K562 (cell line): ENCODE data around the gene BRAF. TPM values are rescaled to one million over a fixed set of nuclear protein-coding genes. Genes with fewer than 3 reads are reported as not detected.

Experiments used
- ATAC-seq: fragments of 200-7000 bp; cut with Tn5 transposase; 3 replicates; pipeline ENCODE4 v1.9.1; 2020; ENCODE audit warnings: moderate library complexity
- BruUV-seq: library from RNA; stranded (reverse); fragments of 400-500 nt; replicated peaks from 2 replicates; lab custom pipeline; 2021; lab: Mats Ljungman, UMichigan
- CTCF ChIA-PET: fragments of 300-600 bp; formaldehyde crosslinking; extraction: SDS; loops from one replicate; lab custom pipeline; 2021; ENCODE audit warnings: low intra/inter-chr PET ratio; lab: Yijun Ruan, JAX
- POLR2A ChIA-PET: fragments of 300-600, 350-650 bp; sonication (Branson Sonifier 250); formaldehyde crosslinking; extraction: SDS; loops from one replicate; lab custom pipeline; 2021; ENCODE audit warnings: antibody characterized with exemption, inconsistent platforms; lab: Yijun Ruan, JAX
- DNase-seq, 4 experiments: peaks; one replicate each; pipeline versions ENCODE4 v3.0.0 to v3.0.0-alpha.2; 2011 to 2018; ENCODE audit warnings: low spot score in 3 of 4, mixed read lengths in 3 of 4; ENCODE audit errors: extremely low read depth in 1 of 4
- FAIRE-seq: peaks from 2 replicates; lab custom pipeline; 2011; peaks lifted over from hg19 to GRCh38; lab: Jason Lieb, UNC
- H2AFZ ChIP-seq: 2 replicates; pipeline ENCODE4 v1.6.0; 2011; ENCODE audit warnings: low read depth, low read length, control low read depth, inconsistent platforms
- H3K27ac ChIP-seq: fragments of 200-600 bp; 3 replicates; pipeline ENCODE4 v1.8.0; 2011; ENCODE audit warnings: low read depth, mild to moderate bottlenecking, control low read depth, inconsistent platforms, low read length, moderate library complexity, mixed read lengths; ENCODE audit errors: extremely low read depth
- H3K27me3 ChIP-seq, 2 experiments: fragments of 300-600 bp in 1 of 2; 2 replicates in 1 of 2; 3 replicates in 1 of 2; pipeline versions ENCODE4 v1.6.0 to v1.8.0; 2011; ENCODE audit warnings: inconsistent platforms in 2 of 2, low read length in 2 of 2, mild to moderate bottlenecking in 1 of 2, mixed read lengths in 1 of 2, moderate library complexity in 1 of 2; ENCODE audit not compliant: control insufficient read depth in 2 of 2, insufficient read depth in 2 of 2
- H3K36me3 ChIP-seq: fragments of 300-600 bp; 3 replicates; pipeline ENCODE4 v1.8.0; 2011; ENCODE audit warnings: mild to moderate bottlenecking, low read length, inconsistent platforms; ENCODE audit not compliant: control insufficient read depth, insufficient read depth
- H3K4me1 ChIP-seq, 2 experiments: fragments of 200-600 bp in 1 of 2; replicated peaks in 1 of 2; 2 replicates in 1 of 2; 3 replicates in 1 of 2; pipeline versions ENCODE4 v1.5.1 to v1.8.0; 2011; ENCODE audit warnings: inconsistent platforms in 2 of 2, low read length in 2 of 2, mild to moderate bottlenecking in 1 of 2, mixed read lengths in 1 of 2, moderate library complexity in 1 of 2; ENCODE audit not compliant: control insufficient read depth in 2 of 2, insufficient read depth in 2 of 2
- H3K4me2 ChIP-seq: 2 replicates; pipeline ENCODE4 v1.6.1; 2011; ENCODE audit warnings: low read length, control low read depth, inconsistent platforms, mixed read lengths; ENCODE audit not compliant: insufficient read depth
- H3K4me3 ChIP-seq: fragments of 200-600 bp; sonication (generic), shearing (Covaris generic); 2 replicates; pipeline ENCODE4 v1.5.1; 2016; ENCODE audit warnings: control low read depth, inconsistent platforms
- H3K79me2 ChIP-seq: fragments of 200-600 bp; 3 replicates; pipeline ENCODE4 v1.8.0; 2011; ENCODE audit warnings: low read length, inconsistent platforms; ENCODE audit not compliant: control insufficient read depth, insufficient read depth
- H3K9ac ChIP-seq, 2 experiments: 2 replicates each; pipeline versions ENCODE4 v1.6.0 to v1.6.1; 2011; ENCODE audit warnings: low read depth in 2 of 2, low read length in 2 of 2, control low read depth in 1 of 2, inconsistent platforms in 1 of 2, mild to moderate bottlenecking in 1 of 2, mixed read lengths in 1 of 2; ENCODE audit not compliant: insufficient read depth in 1 of 2
- H3K9me1 ChIP-seq: one replicate; pipeline ENCODE4 v1.6.0; 2011; ENCODE audit warnings: inconsistent platforms, mild to moderate bottlenecking, low read length, moderate library complexity; ENCODE audit not compliant: control insufficient read depth, insufficient read depth
- H3K9me3 ChIP-seq: replicated peaks from 2 replicates; pipeline ENCODE4 v1.5.1; 2011; ENCODE audit warnings: low read depth, low read length, inconsistent platforms; ENCODE audit not compliant: control insufficient read depth, insufficient read depth
- H4K20me1 ChIP-seq: replicated peaks from 2 replicates; pipeline ENCODE4 v1.6.1; 2011; ENCODE audit warnings: low read length, inconsistent platforms, mixed read lengths; ENCODE audit not compliant: control insufficient read depth, insufficient read depth
- HNRNPH1 ChIP-seq: fragments of 200-400 bp; formaldehyde crosslinking; optimal IDR thresholded peaks from 2 replicates; pipeline ENCODE3; 2017; ENCODE audit warnings: low read depth, mild to moderate bottlenecking, low read length, moderate library complexity
- RAD21 ChIP-seq, 2 experiments: fragments of 250-450 bp in 1 of 2; fragments of 450-650 bp in 1 of 2; sonication (Bioruptor Pico) in 1 of 2; formaldehyde crosslinking in 1 of 2; IDR thresholded peaks in 1 of 2; conservative IDR thresholded peaks in 1 of 2; 2 replicates each; pipeline versions ENCODE4 v1.4.0 to v1.8.0; 2020 to 2022; ENCODE audit warnings: mild to moderate bottlenecking in 2 of 2, moderate library complexity in 1 of 2
- YY1 ChIP-seq, 3 experiments: IDR thresholded peaks; 2 replicates each; pipeline ENCODE4 v1.6.1; 2011; ENCODE audit warnings: low read length in 2 of 3, mild to moderate bottlenecking in 2 of 3, moderate library complexity in 2 of 3, borderline replicate concordance in 1 of 3, control low read depth in 1 of 3, low read depth in 1 of 3; ENCODE audit not compliant: insufficient read depth in 3 of 3, insufficient replicate concordance in 2 of 3, control insufficient read depth in 1 of 3, insufficient read length in 1 of 3; ENCODE audit errors: extremely low read depth in 1 of 3
- ZNF76 ChIP-seq: fragments of 250-450 bp; sonication (Bioruptor Pico); IDR thresholded peaks from 2 replicates; pipeline ENCODE4 v1.4.0; 2020; ENCODE audit warnings: mild to moderate bottlenecking, moderate library complexity, borderline replicate concordance
- WGBS: fragments of 100-300 bp; shearing (Covaris generic); methylation state at CpG from one replicate; pipeline ENCODE4 v1.1.6; 2016; ENCODE audit warnings: low coverage, mixed read lengths; ENCODE audit not compliant: insufficient coverage; ENCODE audit errors: missing lambda C conversion rate; 5-methylcytosine and 5-hydroxymethylcytosine counted together
- in situ Hi-C: fragments of 300-500 bp; cut with MboI; formaldehyde crosslinking; loops from 4 replicates; pipeline ENCODE4 v1.15.0; 2018; ENCODE audit warnings: inconsistent platforms, mixed read lengths
- intact Hi-C: fragments of 100-400 bp; cut with micrococcal nuclease; formaldehyde crosslinking; loops from 2 replicates; pipeline ENCODE4 v1.14.2; 2022
- polyA plus RNA-seq, 8 experiments: library from polyadenylated mRNA; depleted of rRNA in 4 of 8; stranded (reverse) in 5 of 8; unstranded in 3 of 8; fragments of >200 nt; fragmentation: Nextera tagmentation in 2 of 8; fragmentation: Illumina TruSeq in 1 of 8; extraction: Ambion mirVana in 2 of 8; extraction: Trizol in 1 of 8; gene quantifications; 2 replicates each; pipeline versions ENCODE4 v1.2.1 to v1.2.3, GENCODE V29; 2011 to 2014; ENCODE audit warnings: inconsistent platforms in 1 of 8, missing spikeins in 1 of 8
- total RNA-seq, 7 experiments: library from RNA; depleted of rRNA in 6 of 7; stranded (reverse); fragments of >200 nt in 6 of 7; fragmentation: Illumina TruSeq in 2 of 7; extraction: Trizol in 2 of 7; gene quantifications; 2 replicates each; pipeline versions ENCODE4 v1.2.1 to v1.2.3, GENCODE V29; 2011 to 2021; ENCODE audit warnings: low replicate concordance in 1 of 7
- TF ChIP-seq, protein P1 (sequence below), 3 experiments: IDR thresholded peaks in 2 of 3; conservative IDR thresholded peaks in 1 of 3; 2 replicates each; pipeline ENCODE4 v1.5.1; 2011 to 2012; ENCODE audit warnings: low read length in 3 of 3, mild to moderate bottlenecking in 3 of 3, control low read depth in 2 of 3, improper control_type of control experiment in 1 of 3, inconsistent platforms in 1 of 3, low read depth in 1 of 3, mixed read lengths in 1 of 3, moderate library complexity in 1 of 3; ENCODE audit not compliant: insufficient read depth in 2 of 3

BRAF gene
- total and polyA plus RNA-seq, 9 of the 15 experiments (the other 6 are each of a cell fraction or from before 2014, with no cell fraction given), result 3.6 to 38.3 (median 21.9) TPM

DNA sequence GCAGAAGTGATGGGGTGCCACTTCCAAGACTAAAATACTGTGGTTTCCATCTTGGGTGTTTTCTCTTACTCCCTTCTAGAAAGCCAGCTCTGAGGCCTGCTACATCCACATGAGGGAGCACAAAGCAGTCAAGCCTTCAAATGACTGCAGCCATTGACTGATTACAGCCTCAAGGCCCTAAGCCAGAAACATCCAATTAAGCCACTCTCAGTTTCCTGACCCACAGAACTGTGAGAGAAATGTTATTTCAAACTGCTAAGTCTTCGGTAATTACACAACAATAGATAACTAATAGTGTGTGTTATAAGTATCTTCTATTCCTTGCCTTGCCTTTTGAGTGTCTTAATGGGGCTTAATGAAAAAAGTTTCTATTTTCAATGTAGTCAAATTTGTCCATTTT lies 24.8 kb downstream of the BRAF start:
- peak in 1 of 4 experiments; percentile 33 for DNase-seq
- Histone ChIP-seq H3K9ac (no peak overlapping the region), H3K36me3 (no peaks in the 10 kb centered on the region; the same call in 2 of the 3 replicates), H3K9me3 (peaks cover 2% of the 10 kb centered on the region; the same call in 1 of the 2 replicates), H3K27ac (no peak overlapping the region), H3K9me1 (no peaks in the 10 kb centered on the region), H4K20me1 (no peaks in the 10 kb centered on the region), H3K4me1 (no peaks in the 10 kb centered on the region), H3K4me3 (no peak overlapping the region), H3K27me3 (no peaks in the 10 kb centered on the region), H3K4me2 (no peak overlapping the region), H3K79me2 (peaks cover 69% of the 10 kb centered on the region), H2AFZ (no peak overlapping the region)
- peak; percentile 87 for ATAC-seq
- in situ Hi-C loops (no loop called here), intact Hi-C loops (no loop called here)
- CTCF ChIA-PET, result no interaction called here
- peak; percentile 78 for FAIRE-seq
- BruUV-seq, result no TSS peak
- WGBS, result 68% methylated on average over 1 of the region's 1 CpG
- TF ChIP-seq ZNF76 (CRISPR knock-in tag) (no peak), HNRNPH1 (no peak), RAD21 (CRISPR knock-in tag; conservative IDR thresholded peaks at IDR 0.05 in 1 of 2, IDR thresholded peaks at IDR 0.05 in 1 of 2) (peak in 1 of 2 experiments; percentile 28; a peak in 1 of 4 replicates), YY1 (IDR thresholded peaks at IDR 0.05; ENCODE audit: borderline replicate concordance in 1 of 3, control insufficient read depth in 1 of 3, extremely low read depth in 1 of 3, insufficient read depth in 3 of 3, insufficient read length in 1 of 3, insufficient replicate concordance in 2 of 3, low read depth in 1 of 3, low read length in 2 of 3) (peak in 1 of 3 experiments; percentile 51)
- TF ChIP-seq, protein P1, sequence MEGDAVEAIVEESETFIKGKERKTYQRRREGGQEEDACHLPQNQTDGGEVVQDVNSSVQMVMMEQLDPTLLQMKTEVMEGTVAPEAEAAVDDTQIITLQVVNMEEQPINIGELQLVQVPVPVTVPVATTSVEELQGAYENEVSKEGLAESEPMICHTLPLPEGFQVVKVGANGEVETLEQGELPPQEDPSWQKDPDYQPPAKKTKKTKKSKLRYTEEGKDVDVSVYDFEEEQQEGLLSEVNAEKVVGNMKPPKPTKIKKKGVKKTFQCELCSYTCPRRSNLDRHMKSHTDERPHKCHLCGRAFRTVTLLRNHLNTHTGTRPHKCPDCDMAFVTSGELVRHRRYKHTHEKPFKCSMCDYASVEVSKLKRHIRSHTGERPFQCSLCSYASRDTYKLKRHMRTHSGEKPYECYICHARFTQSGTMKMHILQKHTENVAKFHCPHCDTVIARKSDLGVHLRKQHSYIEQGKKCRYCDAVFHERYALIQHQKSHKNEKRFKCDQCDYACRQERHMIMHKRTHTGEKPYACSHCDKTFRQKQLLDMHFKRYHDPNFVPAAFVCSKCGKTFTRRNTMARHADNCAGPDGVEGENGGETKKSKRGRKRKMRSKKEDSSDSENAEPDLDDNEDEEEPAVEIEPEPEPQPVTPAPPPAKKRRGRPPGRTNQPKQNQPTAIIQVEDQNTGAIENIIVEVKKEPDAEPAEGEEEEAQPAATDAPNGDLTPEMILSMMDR (IDR thresholded peaks at IDR 0.05 in 2 of 3, conservative IDR thresholded peaks at IDR 0.05 in 1 of 3; ENCODE audit: insufficient read depth in 2 of 3, low read depth in 1 of 3, low read length in 3 of 3), result peak in 2 of 3 experiments; percentile 21 to 27; a peak in 3 of 6 replicates
- POLR2A ChIA-PET, result interaction anchor here (0.6 to 1.3 kb wide), 6 partner anchors 13 to 1795 kb away, joined by 3 to 5 read pairs (median 4); no protein-coding TSS in a partner anchor
